ENCODE measurements around the gene OR52B6.

- TF ChIP-seq CTCF (IDR thresholded peaks at IDR 0.05) (no peak), ZFX (IDR thresholded peaks at IDR 0.05; ENCODE audit: borderline replicate concordance) (no peak)
Observed at GRCh38 chr11:5577101-5577500, 3.6 kb upstream of the OR52B6 start.

Data from 22Rv1 (cell line).